ENCODE results near the gene CKAP4. TPM values are rescaled to one million over a fixed set of nuclear protein-coding genes. Genes with fewer than 3 reads are reported as not detected.

CKAP4 gene
- total and polyA plus RNA-seq, 2 donors (not counting 3 experiments of a cell fraction or from before 2014, with no cell fraction given) = 117 to 223 TPM

- Histone ChIP-seq H3K4me1 (ENCODE audit: control insufficient read depth, extremely low read depth, insufficient read depth, low read length) (no peaks in the 10 kb centered on the region), H3K27me3 (ENCODE audit: control insufficient read depth in 2 of 2, insufficient read depth in 2 of 2, low read length in 2 of 2) (peaks cover 22 to 28% of the 10 kb centered on the region in 2 experiments), H3K9ac (replicated peaks; ENCODE audit: extremely low read depth, insufficient read depth, low read length) (no peak overlapping the region), H3K36me3 (ENCODE audit: control insufficient read depth in 2 of 2, extremely low read depth in 1 of 2, insufficient read depth in 2 of 2, low read length in 2 of 2) (no peaks in the 10 kb centered on the region), H3K4me3 (replicated peaks in 1 of 3; ENCODE audit: insufficient read depth in 1 of 3, low read depth in 1 of 3, low read length in 3 of 3) (no peak overlapping the region), H3K9me1 (replicated peaks; ENCODE audit: control insufficient read depth, extremely low read depth, insufficient read depth, low read length) (no peaks in the 10 kb centered on the region), H3K9me3 (replicated peaks; ENCODE audit: control insufficient read depth, insufficient read depth, low read length) (no peaks in the 10 kb centered on the region), H3K79me2 (ENCODE audit: control insufficient read depth, insufficient read depth, low read length) (no peaks in the 10 kb centered on the region), H2AFZ (ENCODE audit: low read depth, low read length) (no peak overlapping the region), H3K4me2 (ENCODE audit: insufficient read depth, low read length) (no peak overlapping the region), H3K27ac (ENCODE audit: insufficient read depth, low read depth, low read length) (no peak overlapping the region), H4K20me1 (replicated peaks; ENCODE audit: control insufficient read depth, extremely low read depth, insufficient read depth, low read length) (no peaks in the 10 kb centered on the region)
- ChIA-PET CTCF (interaction anchor here (0.7 to 2.4 kb wide), 2 partner anchors 8 to 799 kb away, joined by 3 to 7 read pairs; no protein-coding TSS in a partner anchor), POLR2A (no interaction called here)
- DNase-seq (ENCODE audit: low read depth, low spot score) = no peak
- FAIRE-seq = no peak
- dilution Hi-C loops (cut with MboI; ENCODE audit: extremely low pct_ligation_motif_present, low sequenced_read_pairs) = no loop called here
- BruUV-seq (replicated peaks) = no TSS peak
- intact Hi-C loops (cut with micrococcal nuclease) = no loop called here
- no peak for TF ChIP-seq EZH2 (IDR thresholded peaks at IDR 0.05; ENCODE audit: borderline replicate concordance, low read depth, low read length, severe bottlenecking)
- TF ChIP-seq CTCF (IDR thresholded peaks at IDR 0.05; ENCODE audit: extremely low read depth in 1 of 2, insufficient read depth in 1 of 2, low read depth in 1 of 2, low read length in 2 of 2) = no peak
- no peak for TF ChIP-seq POLR2A (IDR thresholded peaks at IDR 0.05; ENCODE audit: low read depth, low read length)
- no peak for TF ChIP-seq FOS (IDR thresholded peaks at IDR 0.05; ENCODE audit: borderline replicate concordance, insufficient read depth, low read length)
- TF ChIP-seq JUN (IDR thresholded peaks at IDR 0.05; ENCODE audit: borderline replicate concordance, insufficient read depth, insufficient read length, low read depth) = no peak
- TF ChIP-seq MYC (IDR thresholded peaks at IDR 0.05; ENCODE audit: low read depth, low read length) = no peak
- TF ChIP-seq GATA2 (IDR thresholded peaks at IDR 0.05; ENCODE audit: insufficient read depth, insufficient read length, low read depth, low read length) = no peak
- no peak for TF ChIP-seq POLR2AphosphoS5 (IDR thresholded peaks at IDR 0.05; ENCODE audit: insufficient read depth, low read depth, low read length)
- no peak for TF ChIP-seq MAX (IDR thresholded peaks at IDR 0.05; ENCODE audit: insufficient read depth, insufficient read length)
Measured at GRCh38 chr12:106219043-106219442, 28.8 kb downstream of the CKAP4 start.

Data from endothelial cell of umbilical vein (primary cell).